ENCODE measurements around the gene CEP78.
A peak's percentile ranks its signal among the peaks of the same experiment; 100 is the strongest.
"Not testable (repeated sequence)": the region's sequence is repeated elsewhere in the genome, so short reads cannot be mapped to it uniquely, and the experiment has no call there.

The CEP78 gene

GRCh38 chr9:78235256-78235761, 566 bp upstream of the CEP78 start:
- peak in 1 of 2 experiments; percentile 25 for DNase-seq

GRCh38 chr9:78236551-78236910, 656 bp downstream of the CEP78 start:
- peak in 1 of 2 experiments; percentile 26 for DNase-seq

GRCh38 chr9:78238046-78239038, 2.5 kb downstream of the CEP78 start:
- no peak for DNase-seq

DNA sequence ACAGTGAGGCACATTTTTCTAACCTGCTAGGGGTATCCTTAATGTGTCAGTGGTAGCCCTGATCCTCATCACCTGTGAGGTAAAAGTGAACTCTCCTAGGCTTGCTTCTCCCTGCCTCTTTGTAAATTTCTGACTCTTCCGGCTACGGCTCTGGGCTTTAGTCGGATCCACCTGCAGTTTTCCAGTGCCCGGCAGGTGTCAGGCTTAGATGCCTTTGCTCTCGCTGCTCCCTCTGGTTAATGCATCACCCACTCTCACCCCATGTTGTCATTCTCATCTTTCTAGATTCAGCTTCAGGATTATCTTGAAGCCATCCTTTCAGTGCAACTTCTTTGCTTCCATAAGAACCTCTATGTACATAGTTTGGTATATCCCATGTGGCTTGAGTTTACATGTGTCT, 3.6 kb downstream of the CEP78 start:
- DNase-seq, result peak in 1 of 2 experiments; percentile 64

GRCh38 chr9:78242041-78242440, 6.2 kb downstream of the CEP78 start:
- no peak for DNase-seq

DNA sequence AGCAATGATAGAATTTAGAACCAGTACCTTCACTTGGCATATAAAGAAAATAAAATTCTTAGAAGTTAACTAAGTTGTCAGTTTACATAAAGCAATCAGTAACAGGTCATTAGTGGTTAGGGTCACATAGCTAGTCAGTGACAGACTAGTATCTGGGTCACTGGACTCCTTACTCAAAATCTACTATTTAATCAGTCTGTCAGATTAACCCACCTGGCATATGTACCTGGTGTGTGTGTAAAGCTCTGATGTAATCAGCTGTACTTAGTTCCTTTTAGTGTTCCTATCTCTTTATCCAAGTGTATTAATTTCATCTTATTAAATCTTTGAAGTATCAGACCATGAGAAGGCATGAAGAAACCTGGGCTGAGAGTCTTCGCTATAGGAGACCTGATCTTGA, 7.3 kb downstream of the CEP78 start:
- no peak for DNase-seq

DNA sequence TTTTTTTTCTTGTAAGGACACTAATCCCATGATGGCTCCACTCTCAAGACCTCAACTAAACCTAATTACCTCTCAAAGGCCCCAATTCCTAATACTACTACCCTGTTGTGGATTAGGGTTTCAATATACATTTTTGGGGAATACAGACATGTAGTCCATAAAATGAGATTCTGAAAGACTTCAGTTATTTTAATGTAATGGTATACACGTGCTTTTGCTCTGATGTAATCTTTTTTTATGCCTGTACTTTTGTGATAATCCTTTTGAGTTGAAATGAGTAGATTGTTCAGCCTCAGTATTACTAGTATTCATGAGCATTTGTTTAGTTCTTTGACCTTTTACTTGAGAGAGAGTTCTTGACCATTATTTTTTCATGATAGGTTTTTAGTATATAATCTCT, 9.5 kb downstream of the CEP78 start:
- no peak for DNase-seq

GRCh38 chr9:78248635-78249034, 12.8 kb downstream of the CEP78 start:
- DNase-seq, result no peak

- no peak for DNase-seq
Observed at GRCh38 chr9:78249542-78249941, 13.7 kb downstream of the CEP78 start.

GRCh38 chr9:78252616-78253015, 16.7 kb downstream of the CEP78 start:
- no peak for DNase-seq

DNA sequence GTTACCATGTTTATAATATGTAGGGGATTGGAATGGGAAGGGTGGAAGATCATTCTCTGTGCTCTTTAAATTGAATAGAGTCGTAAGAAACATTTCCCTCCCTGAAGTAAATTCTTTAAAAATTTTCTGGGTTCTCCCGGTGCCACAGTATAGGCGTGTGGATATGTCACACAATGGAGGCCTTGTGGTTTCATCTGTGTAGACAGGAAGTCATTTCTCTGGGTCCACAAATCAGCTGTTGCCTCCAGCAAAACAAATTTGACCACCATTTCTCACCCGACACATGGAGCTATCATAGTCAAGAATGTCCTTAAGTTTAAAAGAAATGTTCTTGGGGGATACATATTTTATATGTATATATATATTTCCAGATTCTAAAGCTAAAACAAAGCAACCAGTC, 17.4 kb downstream of the CEP78 start:
- DNase-seq, result no peak

- peak; percentile 8 to 47 for DNase-seq
Observed at GRCh38 chr9:78261403-78262001, 25.6 kb downstream of the CEP78 start.

DNA sequence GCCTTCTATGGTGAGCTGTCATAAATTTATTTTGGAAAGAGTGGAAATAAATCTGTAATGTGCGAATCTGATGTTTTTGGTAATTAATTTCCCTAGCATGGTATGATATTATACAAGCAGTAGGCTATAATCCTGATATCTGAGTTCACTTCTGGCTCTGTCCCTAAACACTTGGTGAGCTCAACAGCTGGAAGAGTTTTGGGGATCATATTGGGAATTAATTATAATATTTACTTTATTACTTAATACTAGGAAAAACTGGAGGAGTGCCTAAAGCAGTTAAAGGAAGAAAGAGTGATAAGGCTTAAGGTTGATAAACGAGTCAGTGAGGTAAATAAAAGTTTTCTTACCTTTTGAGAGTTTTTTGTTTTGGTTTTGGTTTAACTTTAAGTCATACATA, 26.8 kb downstream of the CEP78 start:
- DNase-seq, result no peak

- DNase-seq, result no peak
Observed at GRCh38 chr9:78267889-78268288, 32.0 kb downstream of the CEP78 start.

DNA sequence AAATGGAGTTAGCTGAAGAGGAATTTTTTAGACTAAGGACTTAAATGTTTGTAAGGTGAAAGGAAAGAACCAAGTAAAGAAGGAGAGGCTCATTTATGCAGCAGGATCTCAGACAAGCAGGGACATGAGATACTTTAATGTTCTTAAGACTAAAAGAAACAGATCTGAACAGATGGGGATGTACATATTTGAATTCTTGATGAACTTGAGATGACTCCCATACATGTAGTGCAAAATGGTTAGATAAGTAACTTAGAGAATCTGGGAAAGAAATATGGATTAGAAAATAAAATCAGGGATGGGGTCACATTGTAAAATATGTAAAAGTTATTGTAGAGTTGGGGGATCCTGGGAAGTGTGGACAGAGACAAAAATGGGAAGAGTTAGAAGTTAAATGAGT, 33.9 kb downstream of the CEP78 start:
- DNase-seq, result no peak

DNA sequence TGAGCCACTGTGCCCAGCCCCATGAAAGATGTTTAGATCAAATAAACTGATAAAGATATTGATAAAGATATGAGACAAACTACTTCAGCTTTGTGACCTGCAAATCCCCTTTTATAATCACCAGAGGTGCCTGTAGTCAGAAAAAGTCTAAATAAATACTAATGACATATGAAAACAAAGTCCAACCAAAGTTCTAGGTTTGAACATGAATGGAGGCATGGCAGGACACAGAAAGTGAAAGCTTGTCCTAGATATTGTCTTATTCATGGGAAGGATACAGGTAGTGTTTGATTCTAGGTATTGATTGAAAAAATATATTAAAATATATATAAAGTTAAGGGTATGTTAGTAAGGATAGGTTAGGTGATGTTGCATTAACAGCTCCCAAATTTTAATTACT, 36.4 kb downstream of the CEP78 start:
- no peak for DNase-seq

DNA sequence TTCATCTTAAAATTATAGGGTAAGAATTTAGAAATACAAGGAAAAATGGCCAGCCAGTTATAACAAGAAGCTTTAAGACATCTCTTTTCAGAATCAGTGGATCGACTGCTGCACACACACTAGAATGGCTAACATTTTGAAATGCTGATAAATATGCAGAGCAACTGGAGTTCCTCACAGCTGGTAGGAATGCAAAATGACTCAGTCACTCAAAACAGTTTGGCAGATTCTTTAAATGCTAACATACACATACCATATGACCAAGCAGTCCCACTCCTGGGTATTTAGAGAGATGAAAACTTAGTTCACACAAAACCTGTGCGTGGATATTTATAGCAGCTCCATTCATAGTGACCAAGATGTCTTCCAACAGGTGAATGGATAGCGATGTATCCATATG, 37.9 kb downstream of the CEP78 start:
- DNase-seq, result no peak

- no peak for DNase-seq
Observed at GRCh38 chr9:78278177-78278777, 42.4 kb downstream of the CEP78 start.

DNA sequence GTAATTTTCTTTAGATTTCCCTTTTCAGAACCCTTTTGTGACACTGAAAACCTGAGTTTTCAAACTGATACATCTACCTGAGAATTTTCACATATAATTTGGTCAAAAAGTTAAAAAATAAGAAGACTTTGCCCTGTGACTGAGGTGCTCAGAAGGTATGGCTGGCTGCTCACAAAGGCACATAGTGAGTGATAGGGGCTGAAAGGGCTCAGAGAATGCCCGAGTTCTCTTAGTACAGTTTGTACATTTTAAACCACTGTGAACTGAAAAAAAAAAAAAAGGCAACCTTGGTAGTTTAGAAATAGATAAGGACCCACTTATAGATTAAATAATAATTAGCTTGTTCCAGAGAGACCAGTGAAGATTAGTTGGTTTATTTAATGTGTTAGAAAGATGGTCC, 42.9 kb downstream of the CEP78 start:
- DNase-seq, result no peak

- no peak for DNase-seq
Observed at GRCh38 chr9:78280982-78281668, 45.2 kb downstream of the CEP78 start.

DNA sequence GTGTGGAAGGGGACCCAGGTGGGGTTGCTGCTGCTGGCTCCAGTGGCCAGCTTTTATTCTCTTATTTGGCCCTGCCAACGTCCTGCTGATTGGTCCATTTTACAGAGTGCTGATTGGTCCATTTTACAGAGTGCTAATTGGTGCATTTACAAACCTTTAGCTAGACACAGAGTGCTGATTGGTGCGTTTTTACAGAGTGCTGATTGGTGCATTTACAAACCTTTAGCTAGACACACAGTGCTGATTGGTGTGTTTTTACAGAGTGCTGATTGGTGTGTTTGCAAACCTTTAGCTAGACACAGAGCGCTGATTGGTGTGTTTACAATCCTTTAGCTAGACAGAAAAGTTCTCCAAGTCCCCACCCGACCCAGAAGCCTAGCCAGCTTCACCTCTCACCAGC, 48.3 kb downstream of the CEP78 start:
- DNase-seq, result not testable (repeated sequence)

DNA sequence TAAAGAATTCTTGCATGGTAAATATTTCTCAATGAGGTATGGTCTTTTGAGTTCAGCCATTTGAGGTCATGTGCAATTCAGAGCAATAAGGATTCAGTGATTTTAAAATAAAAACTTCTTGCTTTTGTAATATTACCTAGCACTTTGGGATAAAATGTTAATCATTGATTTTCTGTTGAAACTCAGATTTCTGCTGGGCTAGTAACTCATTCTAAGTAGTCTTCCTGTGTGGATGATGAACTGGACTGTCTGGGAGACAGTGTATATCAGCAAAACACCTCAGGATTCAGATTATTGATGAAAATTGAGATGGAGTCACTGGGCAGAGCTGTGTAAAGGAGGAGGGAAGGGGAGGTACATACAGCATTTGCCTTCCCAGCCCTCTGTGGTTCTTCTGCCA, 50.2 kb downstream of the CEP78 start:
- no peak for DNase-seq

DNA sequence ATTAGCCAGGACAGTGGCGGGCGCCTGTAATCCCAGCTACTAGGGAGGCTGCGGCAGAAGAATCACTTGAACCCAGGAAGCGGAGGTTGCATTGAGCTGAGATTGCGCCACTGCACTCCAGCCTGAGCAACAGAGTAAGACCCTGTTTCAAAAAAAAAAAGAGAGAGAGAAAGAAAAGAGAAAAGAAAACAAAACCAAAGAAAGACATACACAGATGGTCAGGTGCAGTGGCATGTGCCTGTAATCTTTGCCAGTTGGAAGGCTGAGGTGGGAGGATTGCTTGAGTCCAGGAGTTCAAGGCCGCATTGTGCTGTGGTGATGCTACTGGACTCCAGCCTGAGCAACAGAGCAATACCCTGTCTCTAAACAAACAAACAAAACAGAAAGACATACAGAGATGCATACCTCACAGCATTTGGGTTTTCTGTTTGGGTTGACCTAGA, 51.1 kb downstream of the CEP78 start:
- DNase-seq, result no peak
